ENCODE measurements around the gene TRIM67. TPM values are rescaled to one million over a fixed set of nuclear protein-coding genes. Genes with fewer than 3 reads are reported as not detected.

The TRIM67 gene
- total RNA-seq, 1 experiment from 2014 or later = not detected

DNA sequence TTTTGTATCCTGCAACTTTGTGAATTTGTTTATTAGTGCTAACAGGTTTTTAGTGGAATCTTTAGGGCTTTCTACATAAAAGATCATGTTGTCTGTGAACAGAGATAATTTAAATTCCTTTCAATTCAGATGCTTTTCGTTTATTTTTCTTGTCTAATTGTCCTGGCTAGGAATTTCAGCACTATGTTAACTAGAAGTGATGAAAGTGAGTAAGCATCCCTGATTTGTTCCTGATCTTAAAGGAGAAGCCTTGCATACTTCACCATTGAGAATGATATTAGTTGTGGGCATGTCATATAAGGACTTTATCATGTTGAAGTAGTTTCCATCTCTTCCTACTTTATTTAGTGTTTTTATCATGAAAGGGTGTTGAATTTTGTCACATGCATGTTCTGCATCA lies 23.6 kb upstream of the TRIM67 start (continued):
- TF ChIP-seq ZNF232 (CRISPR knock-in tag; IDR thresholded peaks at IDR 0.05) (no peak), TEAD1 (CRISPR knock-in tag; IDR thresholded peaks at IDR 0.05) (no peak), ZNF219 (CRISPR knock-in tag; IDR thresholded peaks at IDR 0.05; ENCODE audit: borderline replicate concordance) (no peak)
- TF ChIP-seq, protein P1, sequence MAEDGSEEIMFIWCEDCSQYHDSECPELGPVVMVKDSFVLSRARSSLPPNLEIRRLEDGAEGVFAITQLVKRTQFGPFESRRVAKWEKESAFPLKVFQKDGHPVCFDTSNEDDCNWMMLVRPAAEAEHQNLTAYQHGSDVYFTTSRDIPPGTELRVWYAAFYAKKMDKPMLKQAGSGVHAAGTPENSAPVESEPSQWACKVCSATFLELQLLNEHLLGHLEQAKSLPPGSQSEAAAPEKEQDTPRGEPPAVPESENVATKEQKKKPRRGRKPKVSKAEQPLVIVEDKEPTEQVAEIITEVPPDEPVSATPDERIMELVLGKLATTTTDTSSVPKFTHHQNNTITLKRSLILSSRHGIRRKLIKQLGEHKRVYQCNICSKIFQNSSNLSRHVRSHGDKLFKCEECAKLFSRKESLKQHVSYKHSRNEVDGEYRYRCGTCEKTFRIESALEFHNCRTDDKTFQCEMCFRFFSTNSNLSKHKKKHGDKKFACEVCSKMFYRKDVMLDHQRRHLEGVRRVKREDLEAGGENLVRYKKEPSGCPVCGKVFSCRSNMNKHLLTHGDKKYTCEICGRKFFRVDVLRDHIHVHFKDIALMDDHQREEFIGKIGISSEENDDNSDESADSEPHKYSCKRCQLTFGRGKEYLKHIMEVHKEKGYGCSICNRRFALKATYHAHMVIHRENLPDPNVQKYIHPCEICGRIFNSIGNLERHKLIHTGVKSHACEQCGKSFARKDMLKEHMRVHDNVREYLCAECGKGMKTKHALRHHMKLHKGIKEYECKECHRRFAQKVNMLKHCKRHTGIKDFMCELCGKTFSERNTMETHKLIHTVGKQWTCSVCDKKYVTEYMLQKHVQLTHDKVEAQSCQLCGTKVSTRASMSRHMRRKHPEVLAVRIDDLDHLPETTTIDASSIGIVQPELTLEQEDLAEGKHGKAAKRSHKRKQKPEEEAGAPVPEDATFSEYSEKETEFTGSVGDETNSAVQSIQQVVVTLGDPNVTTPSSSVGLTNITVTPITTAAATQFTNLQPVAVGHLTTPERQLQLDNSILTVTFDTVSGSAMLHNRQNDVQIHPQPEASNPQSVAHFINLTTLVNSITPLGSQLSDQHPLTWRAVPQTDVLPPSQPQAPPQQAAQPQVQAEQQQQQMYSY (CRISPR knock-in tag; IDR thresholded peaks at IDR 0.05) = no peak

DNA sequence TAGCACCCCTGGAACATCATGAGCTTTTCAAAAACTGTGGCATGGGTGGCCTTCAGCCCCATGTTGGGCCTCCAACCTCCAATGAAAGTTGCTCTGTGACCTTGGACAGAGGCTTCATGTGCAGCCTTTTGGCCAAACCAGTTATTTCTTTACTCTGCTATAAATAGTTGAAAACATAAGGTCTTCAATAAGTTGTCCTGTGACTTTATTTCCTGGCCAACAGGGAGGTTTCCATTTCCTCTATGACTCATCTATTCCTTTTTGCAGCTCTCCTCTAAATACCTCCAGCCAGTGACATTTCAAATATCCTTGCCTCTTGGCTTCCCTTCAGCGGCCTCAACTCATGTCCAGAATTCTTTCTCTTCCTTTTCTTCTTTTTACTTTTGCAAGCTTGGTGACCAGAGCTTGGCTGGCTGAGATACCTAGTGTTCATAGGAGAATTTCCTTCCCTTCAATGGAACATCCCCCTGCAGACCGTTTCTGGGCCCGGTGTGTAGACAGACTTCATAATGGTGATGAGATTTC lies 22.7 kb upstream of the TRIM67 start:
- DNase-seq (ENCODE audit: low spot score) (no peak), ATAC-seq (no peak)
- Mint-ChIP-seq H3K4me3 (no peak overlapping the region), H3K27me3 (ENCODE audit: low read depth) (peaks cover 16% of the 10 kb centered on the region), H3K27ac (no peak overlapping the region), H3K36me3 (no peaks in the 10 kb centered on the region), H3K9me3 (no peaks in the 10 kb centered on the region), H3K4me1 (no peaks in the 10 kb centered on the region)
- TF ChIP-seq, protein P2, sequence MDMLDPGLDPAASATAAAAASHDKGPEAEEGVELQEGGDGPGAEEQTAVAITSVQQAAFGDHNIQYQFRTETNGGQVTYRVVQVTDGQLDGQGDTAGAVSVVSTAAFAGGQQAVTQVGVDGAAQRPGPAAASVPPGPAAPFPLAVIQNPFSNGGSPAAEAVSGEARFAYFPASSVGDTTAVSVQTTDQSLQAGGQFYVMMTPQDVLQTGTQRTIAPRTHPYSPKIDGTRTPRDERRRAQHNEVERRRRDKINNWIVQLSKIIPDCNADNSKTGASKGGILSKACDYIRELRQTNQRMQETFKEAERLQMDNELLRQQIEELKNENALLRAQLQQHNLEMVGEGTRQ (CRISPR knock-in tag; IDR thresholded peaks at IDR 0.05) = no peak
- TF ChIP-seq, protein P3, sequence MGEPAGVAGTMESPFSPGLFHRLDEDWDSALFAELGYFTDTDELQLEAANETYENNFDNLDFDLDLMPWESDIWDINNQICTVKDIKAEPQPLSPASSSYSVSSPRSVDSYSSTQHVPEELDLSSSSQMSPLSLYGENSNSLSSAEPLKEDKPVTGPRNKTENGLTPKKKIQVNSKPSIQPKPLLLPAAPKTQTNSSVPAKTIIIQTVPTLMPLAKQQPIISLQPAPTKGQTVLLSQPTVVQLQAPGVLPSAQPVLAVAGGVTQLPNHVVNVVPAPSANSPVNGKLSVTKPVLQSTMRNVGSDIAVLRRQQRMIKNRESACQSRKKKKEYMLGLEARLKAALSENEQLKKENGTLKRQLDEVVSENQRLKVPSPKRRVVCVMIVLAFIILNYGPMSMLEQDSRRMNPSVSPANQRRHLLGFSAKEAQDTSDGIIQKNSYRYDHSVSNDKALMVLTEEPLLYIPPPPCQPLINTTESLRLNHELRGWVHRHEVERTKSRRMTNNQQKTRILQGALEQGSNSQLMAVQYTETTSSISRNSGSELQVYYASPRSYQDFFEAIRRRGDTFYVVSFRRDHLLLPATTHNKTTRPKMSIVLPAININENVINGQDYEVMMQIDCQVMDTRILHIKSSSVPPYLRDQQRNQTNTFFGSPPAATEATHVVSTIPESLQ (CRISPR knock-in tag; IDR thresholded peaks at IDR 0.05) = no peak
- CTCF ChIA-PET = no interaction called here
- POLR2A ChIA-PET = no interaction called here

DNA sequence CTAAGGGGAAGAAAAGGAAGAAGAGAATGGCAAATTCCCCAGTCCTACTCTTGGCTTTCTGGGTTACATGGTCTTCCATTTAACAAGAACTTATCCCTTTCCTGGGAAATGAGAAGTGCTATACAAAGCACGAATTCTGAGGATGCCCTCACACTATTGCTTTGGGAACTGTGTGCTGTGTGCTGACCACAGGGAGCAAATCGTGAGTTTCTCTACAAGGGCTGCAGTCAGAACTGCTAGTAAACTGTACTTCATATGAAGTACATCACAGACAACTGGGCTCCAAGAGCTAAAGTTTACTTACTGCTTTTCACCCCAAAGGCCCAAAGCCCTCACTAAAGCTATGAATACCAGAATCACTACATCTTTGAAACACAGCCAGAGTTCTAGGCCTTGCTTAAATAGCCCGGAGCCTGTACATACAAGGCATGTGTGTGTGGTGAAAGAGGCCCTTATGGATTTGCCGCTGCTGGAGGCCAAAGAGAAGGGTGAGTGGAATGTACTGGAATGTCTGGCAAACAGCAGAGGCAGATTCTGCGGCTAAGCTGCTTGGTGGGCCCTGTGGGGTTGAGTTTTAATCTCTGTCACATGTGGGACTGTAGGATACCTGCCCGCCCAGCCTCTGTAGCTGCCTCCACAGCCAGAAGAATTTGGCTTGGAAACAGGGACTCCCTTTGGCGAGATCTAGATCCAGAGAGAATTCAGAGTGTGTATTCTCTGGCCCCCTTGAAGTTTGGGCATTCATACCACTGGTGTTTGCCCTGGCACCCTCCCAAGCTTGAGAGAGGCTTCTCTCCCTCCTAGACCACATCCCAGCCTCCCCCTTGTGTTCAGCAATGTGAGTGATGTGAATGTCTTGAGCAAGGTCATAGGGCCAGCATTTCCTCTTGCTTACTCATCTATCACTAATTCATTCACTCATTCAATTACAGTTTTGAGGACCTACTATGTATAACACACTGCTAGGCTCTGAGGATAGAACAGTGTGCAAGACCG lies 21.9 kb upstream of the TRIM67 start:
- H3K4me1 Mint-ChIP-seq = no peaks in the 10 kb centered on the region
- H3K27ac Mint-ChIP-seq = no peak overlapping the region
- ATAC-seq (no peak), DNase-seq (ENCODE audit: low spot score) (no peak)
- no peaks in the 10 kb centered on the region for H3K36me3 Mint-ChIP-seq
- no peak for TF ChIP-seq ZNF671 (CRISPR knock-in tag; IDR thresholded peaks at IDR 0.05)
- TF ChIP-seq, protein P4, sequence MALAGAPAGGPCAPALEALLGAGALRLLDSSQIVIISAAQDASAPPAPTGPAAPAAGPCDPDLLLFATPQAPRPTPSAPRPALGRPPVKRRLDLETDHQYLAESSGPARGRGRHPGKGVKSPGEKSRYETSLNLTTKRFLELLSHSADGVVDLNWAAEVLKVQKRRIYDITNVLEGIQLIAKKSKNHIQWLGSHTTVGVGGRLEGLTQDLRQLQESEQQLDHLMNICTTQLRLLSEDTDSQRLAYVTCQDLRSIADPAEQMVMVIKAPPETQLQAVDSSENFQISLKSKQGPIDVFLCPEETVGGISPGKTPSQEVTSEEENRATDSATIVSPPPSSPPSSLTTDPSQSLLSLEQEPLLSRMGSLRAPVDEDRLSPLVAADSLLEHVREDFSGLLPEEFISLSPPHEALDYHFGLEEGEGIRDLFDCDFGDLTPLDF (CRISPR knock-in tag; IDR thresholded peaks at IDR 0.05) = no peak
- POLR2A ChIA-PET = no interaction called here
- H3K9me3 Mint-ChIP-seq = no peaks in the 10 kb centered on the region
- peaks cover 17% of the 10 kb centered on the region for H3K27me3 Mint-ChIP-seq (ENCODE audit: low read depth)
- H3K4me3 Mint-ChIP-seq = no peak overlapping the region
- CTCF ChIA-PET = interaction anchor here (1.2 kb wide), 1 partner anchor 48 kb away, joined by 9 read pairs; no protein-coding TSS in a partner anchor

DNA sequence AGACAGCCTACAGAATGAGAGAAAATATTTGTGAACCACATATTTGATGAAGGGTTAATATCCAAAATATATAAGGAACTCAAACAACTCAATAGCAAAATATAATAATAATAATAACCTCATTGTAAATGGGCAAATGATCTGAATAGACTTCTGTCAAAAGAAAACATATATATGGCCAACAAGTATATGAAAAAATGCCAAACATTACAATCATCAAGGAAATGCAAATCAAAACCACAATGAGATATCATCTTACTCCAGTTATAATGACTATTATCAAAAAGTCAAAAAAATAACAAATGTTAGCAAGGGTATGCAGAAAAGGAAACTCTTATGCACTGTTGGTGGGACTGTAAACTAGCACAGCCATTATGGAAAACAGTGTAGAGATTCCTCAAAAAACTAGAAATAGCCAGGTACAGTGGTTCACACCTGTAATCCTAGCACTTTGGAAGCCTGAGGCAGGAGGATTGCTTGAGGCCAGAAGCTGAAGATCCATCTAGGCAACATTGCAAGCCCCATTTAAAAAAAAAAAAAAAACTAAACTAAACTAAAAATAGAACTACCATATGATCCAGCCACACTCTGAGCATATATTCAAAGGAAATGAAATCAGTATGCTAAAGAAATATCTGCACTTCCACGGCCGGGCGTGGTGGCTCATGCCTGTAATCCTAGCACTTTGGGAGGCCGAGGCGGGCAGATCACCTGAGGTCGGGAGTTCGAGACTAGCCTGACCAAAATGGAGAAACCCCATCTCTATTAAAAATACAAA lies 17.3 kb upstream of the TRIM67 start:
- H3K4me3 Mint-ChIP-seq = no peak overlapping the region
- DNase-seq (ENCODE audit: low spot score) (no peak), ATAC-seq (no peak)
- no peak overlapping the region for H3K27ac Mint-ChIP-seq
- POLR2A ChIA-PET = no interaction called here
- no peaks in the 10 kb centered on the region for H3K36me3 Mint-ChIP-seq
- H3K9me3 Mint-ChIP-seq = no peaks in the 10 kb centered on the region
- no peaks in the 10 kb centered on the region for H3K4me1 Mint-ChIP-seq
- CTCF ChIA-PET = no interaction called here
- peaks cover 39% of the 10 kb centered on the region for H3K27me3 Mint-ChIP-seq (ENCODE audit: low read depth)
- TF ChIP-seq, protein P5, sequence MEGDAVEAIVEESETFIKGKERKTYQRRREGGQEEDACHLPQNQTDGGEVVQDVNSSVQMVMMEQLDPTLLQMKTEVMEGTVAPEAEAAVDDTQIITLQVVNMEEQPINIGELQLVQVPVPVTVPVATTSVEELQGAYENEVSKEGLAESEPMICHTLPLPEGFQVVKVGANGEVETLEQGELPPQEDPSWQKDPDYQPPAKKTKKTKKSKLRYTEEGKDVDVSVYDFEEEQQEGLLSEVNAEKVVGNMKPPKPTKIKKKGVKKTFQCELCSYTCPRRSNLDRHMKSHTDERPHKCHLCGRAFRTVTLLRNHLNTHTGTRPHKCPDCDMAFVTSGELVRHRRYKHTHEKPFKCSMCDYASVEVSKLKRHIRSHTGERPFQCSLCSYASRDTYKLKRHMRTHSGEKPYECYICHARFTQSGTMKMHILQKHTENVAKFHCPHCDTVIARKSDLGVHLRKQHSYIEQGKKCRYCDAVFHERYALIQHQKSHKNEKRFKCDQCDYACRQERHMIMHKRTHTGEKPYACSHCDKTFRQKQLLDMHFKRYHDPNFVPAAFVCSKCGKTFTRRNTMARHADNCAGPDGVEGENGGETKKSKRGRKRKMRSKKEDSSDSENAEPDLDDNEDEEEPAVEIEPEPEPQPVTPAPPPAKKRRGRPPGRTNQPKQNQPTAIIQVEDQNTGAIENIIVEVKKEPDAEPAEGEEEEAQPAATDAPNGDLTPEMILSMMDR (IDR thresholded peaks at IDR 0.05) = no peak
- TF ChIP-seq PRRX2 (CRISPR knock-in tag; IDR thresholded peaks at IDR 0.05) (no peak), MYBL2 (CRISPR knock-in tag; IDR thresholded peaks at IDR 0.05) (no peak), ZNF219 (CRISPR knock-in tag; IDR thresholded peaks at IDR 0.05; ENCODE audit: borderline replicate concordance) (no peak), ATF1 (CRISPR knock-in tag; IDR thresholded peaks at IDR 0.05) (no peak), TEAD1 (CRISPR knock-in tag; IDR thresholded peaks at IDR 0.05) (no peak), NFE2L1 (CRISPR knock-in tag; IDR thresholded peaks at IDR 0.05) (no peak)
- TF ChIP-seq, protein P6, sequence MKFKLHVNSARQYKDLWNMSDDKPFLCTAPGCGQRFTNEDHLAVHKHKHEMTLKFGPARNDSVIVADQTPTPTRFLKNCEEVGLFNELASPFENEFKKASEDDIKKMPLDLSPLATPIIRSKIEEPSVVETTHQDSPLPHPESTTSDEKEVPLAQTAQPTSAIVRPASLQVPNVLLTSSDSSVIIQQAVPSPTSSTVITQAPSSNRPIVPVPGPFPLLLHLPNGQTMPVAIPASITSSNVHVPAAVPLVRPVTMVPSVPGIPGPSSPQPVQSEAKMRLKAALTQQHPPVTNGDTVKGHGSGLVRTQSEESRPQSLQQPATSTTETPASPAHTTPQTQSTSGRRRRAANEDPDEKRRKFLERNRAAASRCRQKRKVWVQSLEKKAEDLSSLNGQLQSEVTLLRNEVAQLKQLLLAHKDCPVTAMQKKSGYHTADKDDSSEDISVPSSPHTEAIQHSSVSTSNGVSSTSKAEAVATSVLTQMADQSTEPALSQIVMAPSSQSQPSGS (CRISPR knock-in tag; IDR thresholded peaks at IDR 0.05; ENCODE audit: borderline replicate concordance, low read depth) = no peak
- TF ChIP-seq, protein P7, sequence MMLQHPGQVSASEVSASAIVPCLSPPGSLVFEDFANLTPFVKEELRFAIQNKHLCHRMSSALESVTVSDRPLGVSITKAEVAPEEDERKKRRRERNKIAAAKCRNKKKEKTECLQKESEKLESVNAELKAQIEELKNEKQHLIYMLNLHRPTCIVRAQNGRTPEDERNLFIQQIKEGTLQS (CRISPR knock-in tag; conservative IDR thresholded peaks at IDR 0.05) = no peak
